ENCODE results near the gene DNAH3. TPM values are rescaled to one million over a fixed set of nuclear protein-coding genes. Genes with fewer than 3 reads are reported as not detected.
A peak's percentile ranks its signal among the peaks of the same experiment; 100 is the strongest.

Gene DNAH3
- total and polyA plus RNA-seq, 2 of the 13 experiments (the other 11 are each of a cell fraction or from before 2014, with no cell fraction given) = 0.07 to 0.08 TPM

DNA sequence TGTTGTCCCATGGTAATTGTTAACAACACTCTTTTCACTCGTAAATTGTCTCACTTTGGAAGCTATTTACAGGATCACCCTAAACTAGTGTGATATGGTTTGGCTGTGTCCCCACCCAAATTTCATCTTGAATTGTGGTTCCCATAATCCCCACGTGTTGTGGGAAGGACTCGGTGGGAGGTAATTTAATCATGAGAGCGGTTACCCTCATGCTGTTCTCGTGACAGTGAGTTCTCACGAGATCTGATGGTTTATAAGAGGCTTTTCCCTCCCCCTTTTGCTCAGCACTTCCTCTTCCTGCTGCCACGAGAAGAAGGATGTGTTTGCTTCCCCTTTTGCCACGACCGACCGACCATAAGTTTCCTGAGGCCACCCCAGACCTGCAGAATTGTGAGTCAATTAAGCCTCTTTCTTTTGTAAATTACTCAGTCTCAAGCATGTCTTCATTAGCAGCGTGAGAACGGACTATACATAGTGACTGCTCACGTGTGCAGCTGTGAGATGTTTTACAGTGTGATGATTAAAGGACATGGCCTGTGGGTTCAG lies 34.4 kb downstream of the DNAH3 start (continued):
- TF ChIP-seq ZFP36L2 (CRISPR knock-in tag; IDR thresholded peaks at IDR 0.05) (no peak), RORA (CRISPR knock-in tag; IDR thresholded peaks at IDR 0.05) (no peak), ZNF292 (CRISPR knock-in tag; IDR thresholded peaks at IDR 0.05; ENCODE audit: borderline replicate concordance, low read depth) (no peak), MTF1 (CRISPR knock-in tag; IDR thresholded peaks at IDR 0.05) (no peak), CREB1 (IDR thresholded peaks at IDR 0.05) (no peak), CREB1 (CRISPR knock-in tag; IDR thresholded peaks at IDR 0.05) (no peak), ZNF451 (CRISPR knock-in tag; IDR thresholded peaks at IDR 0.05) (no peak), PAWR (CRISPR knock-in tag; IDR thresholded peaks at IDR 0.05; ENCODE audit: borderline replicate concordance) (no peak), ZKSCAN1 (IDR thresholded peaks at IDR 0.05; ENCODE audit: low read length) (no peak), SIN3B (IDR thresholded peaks at IDR 0.05; ENCODE audit: low read length) (no peak), KDM5A (IDR thresholded peaks at IDR 0.05; ENCODE audit: borderline replicate concordance, low read length) (no peak), FOXK2 (IDR thresholded peaks at IDR 0.05) (no peak), REL (CRISPR knock-in tag; conservative IDR thresholded peaks at IDR 0.05) (no peak), ZNF530 (CRISPR knock-in tag; IDR thresholded peaks at IDR 0.05; ENCODE audit: low read depth) (no peak), MYC (CRISPR knock-in tag; IDR thresholded peaks at IDR 0.05; ENCODE audit: borderline replicate concordance) (no peak), NFKBIZ (CRISPR knock-in tag; IDR thresholded peaks at IDR 0.05) (no peak), DR1 (CRISPR knock-in tag; IDR thresholded peaks at IDR 0.05) (peak; percentile 42; the same call in 1 of the 2 replicates), SETDB1 (CRISPR knock-in tag; IDR thresholded peaks at IDR 0.05; ENCODE audit: borderline replicate concordance) (no peak), ZMYM2 (CRISPR knock-in tag; IDR thresholded peaks at IDR 0.05) (peak; percentile 74; the same call in 1 of the 2 replicates), POGZ (CRISPR knock-in tag; IDR thresholded peaks at IDR 0.05) (peak; percentile 73; the same call in 1 of the 2 replicates)
- TF ChIP-seq, protein P1, sequence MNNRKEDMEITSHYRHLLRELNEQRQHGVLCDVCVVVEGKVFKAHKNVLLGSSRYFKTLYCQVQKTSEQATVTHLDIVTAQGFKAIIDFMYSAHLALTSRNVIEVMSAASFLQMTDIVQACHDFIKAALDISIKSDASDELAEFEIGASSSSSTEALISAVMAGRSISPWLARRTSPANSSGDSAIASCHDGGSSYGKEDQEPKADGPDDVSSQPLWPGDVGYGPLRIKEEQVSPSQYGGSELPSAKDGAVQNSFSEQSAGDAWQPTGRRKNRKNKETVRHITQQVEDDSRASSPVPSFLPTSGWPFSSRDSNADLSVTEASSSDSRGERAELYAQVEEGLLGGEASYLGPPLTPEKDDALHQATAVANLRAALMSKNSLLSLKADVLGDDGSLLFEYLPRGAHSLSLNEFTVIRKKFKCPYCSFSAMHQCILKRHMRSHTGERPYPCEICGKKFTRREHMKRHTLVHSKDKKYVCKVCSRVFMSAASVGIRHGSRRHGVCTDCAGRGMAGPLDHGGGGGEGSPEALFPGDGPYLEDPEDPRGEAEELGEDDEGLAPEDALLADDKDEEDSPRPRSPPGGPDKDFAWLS (CRISPR knock-in tag; IDR thresholded peaks at IDR 0.05; ENCODE audit: borderline replicate concordance) = no peak
- TF ChIP-seq, protein P2, sequence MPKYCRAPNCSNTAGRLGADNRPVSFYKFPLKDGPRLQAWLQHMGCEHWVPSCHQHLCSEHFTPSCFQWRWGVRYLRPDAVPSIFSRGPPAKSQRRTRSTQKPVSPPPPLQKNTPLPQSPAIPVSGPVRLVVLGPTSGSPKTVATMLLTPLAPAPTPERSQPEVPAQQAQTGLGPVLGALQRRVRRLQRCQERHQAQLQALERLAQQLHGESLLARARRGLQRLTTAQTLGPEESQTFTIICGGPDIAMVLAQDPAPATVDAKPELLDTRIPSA (CRISPR knock-in tag; IDR thresholded peaks at IDR 0.05; ENCODE audit: borderline replicate concordance) = no peak
- TF ChIP-seq, protein P3, sequence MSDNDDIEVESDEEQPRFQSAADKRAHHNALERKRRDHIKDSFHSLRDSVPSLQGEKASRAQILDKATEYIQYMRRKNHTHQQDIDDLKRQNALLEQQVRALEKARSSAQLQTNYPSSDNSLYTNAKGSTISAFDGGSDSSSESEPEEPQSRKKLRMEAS (IDR thresholded peaks at IDR 0.05) = peak; percentile 60; the same call in 1 of the 2 replicates
- TF ChIP-seq, protein P4, sequence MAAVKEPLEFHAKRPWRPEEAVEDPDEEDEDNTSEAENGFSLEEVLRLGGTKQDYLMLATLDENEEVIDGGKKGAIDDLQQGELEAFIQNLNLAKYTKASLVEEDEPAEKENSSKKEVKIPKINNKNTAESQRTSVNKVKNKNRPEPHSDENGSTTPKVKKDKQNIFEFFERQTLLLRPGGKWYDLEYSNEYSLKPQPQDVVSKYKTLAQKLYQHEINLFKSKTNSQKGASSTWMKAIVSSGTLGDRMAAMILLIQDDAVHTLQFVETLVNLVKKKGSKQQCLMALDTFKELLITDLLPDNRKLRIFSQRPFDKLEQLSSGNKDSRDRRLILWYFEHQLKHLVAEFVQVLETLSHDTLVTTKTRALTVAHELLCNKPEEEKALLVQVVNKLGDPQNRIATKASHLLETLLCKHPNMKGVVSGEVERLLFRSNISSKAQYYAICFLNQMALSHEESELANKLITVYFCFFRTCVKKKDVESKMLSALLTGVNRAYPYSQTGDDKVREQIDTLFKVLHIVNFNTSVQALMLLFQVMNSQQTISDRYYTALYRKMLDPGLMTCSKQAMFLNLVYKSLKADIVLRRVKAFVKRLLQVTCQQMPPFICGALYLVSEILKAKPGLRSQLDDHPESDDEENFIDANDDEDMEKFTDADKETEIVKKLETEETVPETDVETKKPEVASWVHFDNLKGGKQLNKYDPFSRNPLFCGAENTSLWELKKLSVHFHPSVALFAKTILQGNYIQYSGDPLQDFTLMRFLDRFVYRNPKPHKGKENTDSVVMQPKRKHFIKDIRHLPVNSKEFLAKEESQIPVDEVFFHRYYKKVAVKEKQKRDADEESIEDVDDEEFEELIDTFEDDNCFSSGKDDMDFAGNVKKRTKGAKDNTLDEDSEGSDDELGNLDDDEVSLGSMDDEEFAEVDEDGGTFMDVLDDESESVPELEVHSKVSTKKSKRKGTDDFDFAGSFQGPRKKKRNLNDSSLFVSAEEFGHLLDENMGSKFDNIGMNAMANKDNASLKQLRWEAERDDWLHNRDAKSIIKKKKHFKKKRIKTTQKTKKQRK (IDR thresholded peaks at IDR 0.05; ENCODE audit: low read length) = no peak
- TF ChIP-seq, protein P5, sequence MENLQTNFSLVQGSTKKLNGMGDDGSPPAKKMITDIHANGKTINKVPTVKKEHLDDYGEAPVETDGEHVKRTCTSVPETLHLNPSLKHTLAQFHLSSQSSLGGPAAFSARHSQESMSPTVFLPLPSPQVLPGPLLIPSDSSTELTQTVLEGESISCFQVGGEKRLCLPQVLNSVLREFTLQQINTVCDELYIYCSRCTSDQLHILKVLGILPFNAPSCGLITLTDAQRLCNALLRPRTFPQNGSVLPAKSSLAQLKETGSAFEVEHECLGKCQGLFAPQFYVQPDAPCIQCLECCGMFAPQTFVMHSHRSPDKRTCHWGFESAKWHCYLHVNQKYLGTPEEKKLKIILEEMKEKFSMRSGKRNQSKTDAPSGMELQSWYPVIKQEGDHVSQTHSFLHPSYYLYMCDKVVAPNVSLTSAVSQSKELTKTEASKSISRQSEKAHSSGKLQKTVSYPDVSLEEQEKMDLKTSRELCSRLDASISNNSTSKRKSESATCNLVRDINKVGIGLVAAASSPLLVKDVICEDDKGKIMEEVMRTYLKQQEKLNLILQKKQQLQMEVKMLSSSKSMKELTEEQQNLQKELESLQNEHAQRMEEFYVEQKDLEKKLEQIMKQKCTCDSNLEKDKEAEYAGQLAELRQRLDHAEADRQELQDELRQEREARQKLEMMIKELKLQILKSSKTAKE (CRISPR knock-in tag; IDR thresholded peaks at IDR 0.05; ENCODE audit: borderline replicate concordance) = no peak

Data from HepG2 (cell line).